ENCODE results near the gene RPL37A.
A peak's percentile ranks its signal among the peaks of the same experiment; 100 is the strongest.

Gene RPL37A

DNA sequence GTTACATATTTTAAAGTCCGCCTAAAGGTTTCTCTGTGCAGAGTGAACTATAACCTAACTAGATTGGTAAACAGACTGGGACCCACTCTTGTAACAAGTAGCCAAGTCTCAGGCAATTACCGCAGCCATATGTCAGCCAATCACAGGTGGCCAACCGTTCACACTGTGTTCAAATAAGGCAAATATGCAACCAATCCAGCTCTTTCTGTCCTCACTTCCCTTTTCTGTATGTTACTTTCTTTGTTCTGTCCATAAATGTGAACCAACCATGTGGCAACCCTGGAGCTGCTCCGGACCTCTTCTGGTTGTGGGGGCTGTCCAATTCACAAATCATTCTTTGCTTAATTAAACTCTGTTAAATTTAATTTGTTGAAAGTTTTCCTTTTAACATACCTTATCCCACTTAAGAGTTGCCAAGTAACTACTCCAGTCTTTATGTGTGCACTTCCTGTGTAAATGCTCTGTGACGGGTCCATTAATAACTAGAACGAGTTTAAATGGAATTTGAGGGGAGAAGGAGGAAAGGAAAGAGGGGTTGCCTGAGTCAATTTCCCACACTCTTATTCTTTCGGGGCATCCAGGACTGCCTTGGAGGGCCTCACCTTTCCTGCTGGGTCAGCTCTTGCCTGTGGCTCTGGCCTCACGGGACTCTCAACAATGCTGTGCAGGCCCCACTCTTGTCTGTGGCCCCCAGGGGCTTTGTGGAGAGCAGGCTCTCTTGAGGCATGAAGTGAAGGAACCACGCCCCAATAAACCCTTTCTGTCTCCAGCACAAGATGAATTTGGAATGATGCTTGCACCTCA lies 6.6 kb upstream of the RPL37A start:
- FAIRE-seq, result no peak

DNA sequence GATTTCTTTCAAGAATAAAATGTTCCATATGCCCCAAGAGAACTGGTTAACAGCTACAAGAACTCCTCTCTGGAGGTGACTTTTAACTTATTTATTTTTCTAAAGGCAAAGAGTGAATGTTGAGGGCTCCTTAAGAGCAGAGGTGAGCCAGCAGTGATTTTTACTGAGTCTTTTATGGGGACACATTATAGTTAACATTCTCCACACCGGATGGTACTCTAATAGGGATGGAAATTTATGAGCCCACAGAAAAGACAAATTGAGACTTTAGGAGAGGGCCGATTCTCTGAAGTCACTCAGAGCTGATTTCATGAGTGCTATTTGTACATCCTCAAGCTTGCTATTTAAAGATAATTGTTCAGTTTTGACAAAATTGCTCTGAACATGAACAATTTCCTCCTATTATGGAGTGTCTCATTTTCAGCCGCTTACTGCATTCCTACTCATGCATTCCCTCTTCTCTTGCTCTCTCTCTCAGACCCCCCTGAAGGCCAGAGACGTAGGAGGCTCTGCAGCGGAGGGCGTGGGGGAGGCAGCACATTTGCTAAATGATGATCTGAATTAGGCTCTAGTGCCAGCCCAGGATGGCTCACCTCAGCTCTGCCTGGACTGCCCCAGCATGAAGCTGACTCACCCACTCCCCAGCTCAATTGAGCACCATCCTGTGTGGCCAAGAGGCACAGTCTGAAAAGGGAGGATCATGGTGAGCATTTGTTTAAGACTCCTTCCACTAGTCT lies 5.9 kb upstream of the RPL37A start:
- no peak for FAIRE-seq

DNA sequence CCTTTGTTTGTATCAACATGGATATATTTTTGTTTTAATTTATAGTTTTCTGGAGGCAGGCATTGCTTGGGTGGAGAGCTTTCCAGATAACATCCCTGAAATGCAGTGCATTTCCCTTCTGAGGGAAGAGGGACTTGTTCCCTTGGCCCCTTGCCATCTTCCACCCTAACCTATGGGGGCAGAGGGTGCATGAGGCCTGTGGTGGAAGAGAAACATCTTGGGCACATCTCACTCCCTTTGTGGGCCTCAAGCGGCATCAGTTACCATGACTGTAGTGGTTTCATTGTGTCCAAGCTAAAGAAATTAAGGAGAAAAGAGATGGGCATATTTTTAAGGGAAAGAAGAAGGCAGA lies 5.3 kb upstream of the RPL37A start:
- FAIRE-seq, result no peak

DNA sequence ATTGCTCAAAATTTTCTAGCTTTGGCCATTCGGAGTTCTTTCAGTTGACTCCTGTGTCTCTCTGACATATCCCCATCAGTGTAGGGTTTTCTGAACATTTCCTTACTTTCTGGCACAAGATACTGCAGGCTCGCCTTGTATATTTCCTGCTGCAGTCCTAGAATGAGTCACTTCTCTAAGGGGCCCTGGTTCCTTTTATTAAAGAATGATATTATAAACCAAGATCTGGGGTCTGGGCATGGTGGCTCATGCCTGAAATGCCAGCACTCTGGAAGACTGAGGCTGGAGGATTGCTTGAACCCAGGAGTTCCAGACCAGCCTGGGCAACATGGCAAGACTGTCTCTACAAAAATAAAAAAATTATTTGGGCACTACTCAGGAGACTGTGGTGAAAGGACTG lies 3.0 kb upstream of the RPL37A start:
- no peak for FAIRE-seq

DNA sequence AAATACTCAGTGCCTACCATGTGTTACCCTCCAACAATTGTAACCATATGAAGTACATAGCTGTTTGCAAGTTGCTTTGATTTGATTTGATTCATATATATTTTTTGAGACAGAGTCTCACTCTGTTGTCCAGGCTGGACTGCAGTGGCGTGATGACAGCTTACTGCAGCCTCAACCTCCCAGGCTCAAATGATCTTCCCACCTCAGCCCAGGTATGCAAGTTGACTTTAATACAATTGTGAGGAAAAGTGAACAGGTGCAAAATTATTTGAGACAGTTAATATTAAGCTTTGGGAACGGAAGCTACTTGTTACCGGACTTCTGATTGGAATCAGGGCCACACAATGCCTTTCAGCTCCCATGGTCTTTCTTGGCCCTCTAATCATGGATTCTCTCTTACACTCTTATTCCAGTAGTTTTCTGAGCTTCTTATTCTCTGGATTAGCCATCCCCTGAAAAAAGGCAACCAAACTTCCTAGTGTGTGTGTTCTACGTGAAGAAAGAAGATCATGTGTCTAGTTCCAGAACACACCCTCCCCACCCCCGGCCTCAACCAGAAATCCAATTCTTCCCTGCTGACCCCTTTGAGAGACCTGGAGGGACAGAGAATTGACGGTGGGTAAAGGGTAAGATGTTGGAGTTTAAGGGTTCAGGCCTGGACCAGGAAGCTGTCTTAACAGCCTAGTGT lies 1.1 kb upstream of the RPL37A start:
- no peak for FAIRE-seq

DNA sequence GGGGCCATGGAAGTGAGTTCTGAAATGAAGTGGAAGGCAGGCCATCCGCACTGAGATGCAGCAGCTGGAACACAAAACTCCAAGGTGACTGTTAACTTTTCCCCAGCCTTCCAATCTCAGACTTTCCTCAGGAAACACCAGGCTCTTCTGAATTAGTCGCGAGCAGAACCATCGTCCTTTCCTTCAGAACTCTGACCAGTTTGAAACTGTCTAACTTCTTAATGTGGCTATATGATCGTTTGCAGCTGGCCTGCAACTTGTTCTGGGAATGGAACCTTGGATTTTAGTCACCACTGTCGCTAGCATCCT lies 620 bp upstream of the RPL37A start:
- no peak for FAIRE-seq

DNA sequence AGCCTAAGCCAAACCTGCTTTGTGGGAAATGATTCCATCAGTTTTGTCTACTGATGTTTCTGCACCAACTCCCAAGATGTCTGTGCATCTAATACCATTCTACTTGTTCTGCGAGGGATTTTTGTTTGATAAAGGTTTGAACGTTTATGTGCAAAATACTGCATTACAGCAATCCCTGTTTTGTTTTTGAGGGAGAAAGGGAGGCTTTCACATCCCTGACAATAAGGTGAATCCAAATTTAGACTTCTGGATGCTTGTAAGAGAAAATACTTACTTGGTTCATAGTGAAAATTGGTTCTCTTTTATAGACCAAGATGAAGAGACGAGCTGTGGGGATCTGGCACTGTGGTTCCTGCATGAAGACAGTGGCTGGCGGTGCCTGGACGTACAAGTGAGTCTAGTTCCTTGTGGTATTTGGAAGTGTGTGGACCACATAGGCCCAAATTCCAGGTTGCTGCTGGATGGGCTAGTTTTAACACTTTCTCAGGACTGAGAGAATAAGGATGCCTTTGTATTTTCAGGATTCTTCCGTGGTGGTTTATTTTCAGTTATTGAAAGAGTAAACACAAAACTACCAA lies 1.1 kb downstream of the RPL37A start:
- no peak for FAIRE-seq

DNA sequence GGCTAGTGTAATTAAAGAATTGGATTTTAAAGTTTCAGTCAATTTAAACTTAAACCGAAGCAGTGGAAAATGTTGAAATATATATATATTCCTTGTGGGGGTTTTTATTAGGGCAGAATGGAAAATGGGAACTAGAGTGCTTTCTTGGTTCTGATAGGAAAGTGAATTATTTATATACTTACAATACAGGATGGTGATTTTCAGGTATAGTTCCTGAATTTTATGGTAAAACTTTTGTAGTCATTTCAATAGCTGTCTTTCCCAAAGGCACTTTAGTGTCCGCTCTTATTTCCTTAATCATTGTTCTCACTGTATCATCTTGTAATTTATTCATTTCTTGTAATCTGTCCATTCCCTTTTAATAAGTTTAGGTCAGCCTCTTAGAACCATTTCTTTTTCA lies 1.9 kb downstream of the RPL37A start:
- FAIRE-seq, result no peak

DNA sequence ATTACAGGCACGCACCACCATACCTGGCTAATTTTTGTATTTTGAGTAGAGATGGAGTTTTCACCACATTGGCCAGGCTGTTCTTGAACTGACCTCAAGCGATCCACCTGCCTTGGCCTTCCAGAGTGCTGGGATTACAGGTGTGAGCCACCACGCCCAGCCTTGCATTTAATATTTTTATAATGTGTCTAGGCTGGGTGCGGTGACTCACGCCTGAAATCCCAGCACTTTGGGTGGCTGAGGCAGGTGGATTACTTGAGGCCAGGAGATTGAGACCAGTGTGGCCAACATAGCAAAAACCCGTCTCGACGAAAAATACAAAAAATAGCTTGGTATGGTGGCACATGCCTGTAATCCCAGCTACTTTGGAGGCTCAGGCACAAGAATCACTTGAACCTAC lies 3.2 kb downstream of the RPL37A start:
- no peak for FAIRE-seq

DNA sequence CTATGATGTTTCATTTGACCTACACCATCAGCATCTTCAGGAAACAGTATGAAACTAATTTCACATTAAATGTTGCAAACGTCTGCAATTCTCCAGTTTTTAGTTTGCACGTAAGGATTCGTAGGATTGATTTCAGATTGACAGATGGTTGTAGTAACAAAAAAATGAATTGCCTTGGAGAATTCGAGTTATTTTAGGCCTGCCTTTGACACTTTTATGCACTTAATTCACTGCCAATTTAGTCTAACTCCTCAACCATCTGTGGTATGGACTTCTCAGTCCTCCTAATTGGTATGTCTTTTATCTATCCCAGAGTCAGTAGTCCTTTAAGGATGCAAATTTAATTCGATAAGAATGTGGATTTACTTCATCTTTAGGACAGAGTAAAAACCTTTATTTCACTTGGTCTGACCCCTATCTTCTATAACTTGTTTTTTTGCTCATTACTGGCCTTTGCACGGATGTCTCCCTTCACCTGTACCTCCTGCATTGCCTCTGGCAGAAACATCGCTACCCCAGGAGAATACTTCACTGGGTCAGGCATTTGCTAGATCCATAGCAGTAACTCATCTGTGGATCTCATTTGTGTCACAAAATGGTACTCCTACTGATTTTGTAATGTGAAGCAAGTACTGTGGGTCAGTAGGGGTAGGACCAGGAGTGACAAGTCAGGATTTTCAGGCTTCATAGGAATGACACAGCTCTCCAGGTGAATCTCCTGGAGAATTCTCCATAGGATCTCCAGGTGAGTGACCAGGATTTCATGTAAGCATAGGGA lies 3.9 kb downstream of the RPL37A start:
- no peak for FAIRE-seq

DNA sequence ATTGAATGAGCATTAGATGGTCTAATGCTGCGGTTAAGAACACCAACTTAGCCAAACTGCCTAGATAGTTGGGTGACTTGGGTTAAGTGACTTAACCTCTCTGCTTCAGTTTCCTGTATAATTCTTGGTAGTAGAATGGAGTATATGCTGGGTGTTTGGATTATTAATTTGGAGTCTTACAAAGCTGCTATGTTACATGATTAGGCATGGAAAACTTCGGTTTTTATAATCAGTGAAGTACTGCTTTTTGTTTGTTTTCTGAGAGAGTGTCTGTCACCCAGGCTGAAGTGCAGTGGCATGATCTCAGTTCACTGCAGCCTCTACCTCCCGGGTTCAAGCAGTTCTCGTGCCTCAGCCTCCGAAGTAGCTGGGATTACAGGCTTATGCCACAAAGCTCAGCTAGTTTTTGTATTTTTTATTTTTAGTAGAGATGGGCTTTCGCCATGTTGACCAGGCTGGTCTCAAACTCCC lies 4.5 kb downstream of the RPL37A start:
- no peak for FAIRE-seq

DNA sequence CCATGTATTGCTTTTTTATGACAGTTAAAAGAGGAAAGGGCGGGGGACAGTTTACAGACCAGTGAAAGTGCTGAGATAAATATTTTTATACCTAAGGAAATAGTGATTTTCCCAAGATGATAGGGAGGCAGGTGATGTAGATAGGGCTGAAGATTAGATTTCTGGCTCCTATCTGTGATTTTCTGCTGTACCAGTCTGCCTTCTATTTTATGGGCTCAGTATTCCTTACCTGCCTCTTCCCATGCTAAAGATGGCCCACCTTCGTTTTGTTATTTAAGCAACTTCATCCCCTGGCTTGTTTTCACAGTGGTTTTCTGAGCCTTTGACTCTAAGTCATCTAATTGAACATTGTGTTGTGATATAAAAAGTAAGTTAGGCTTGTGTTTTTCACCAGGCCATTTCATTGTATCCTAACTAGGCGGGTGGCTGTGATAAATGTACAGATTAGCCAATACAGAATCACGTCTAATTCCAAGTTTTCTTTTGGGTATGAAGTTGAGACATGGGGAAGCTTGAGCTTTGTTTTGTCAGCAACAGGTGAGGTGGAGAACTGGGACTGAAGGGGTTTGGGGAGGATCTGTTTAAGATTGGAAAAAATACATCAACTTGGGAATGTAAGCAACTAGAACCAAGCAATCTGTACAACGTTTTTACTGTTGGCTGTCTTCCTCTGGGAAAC lies 5.2 kb downstream of the RPL37A start:
- FAIRE-seq, result no peak

DNA sequence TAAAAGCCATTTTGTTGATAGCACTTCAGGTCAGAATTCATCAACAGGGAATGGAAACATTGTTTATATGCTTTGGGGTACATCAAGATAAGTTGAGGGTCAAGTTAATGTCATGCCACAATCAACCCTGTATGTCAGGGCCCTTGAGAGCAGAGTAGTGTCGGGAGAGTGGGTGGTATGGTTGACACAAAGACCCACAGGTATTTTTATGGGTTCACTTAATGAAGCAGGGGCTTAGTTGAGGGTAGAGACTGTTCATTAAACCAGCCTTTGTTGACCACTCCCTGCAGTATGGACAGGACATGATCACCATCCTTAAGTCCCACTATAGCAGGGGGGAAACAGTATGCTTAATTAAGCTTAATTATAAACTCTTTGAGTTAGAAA lies 5.7 kb downstream of the RPL37A start:
- FAIRE-seq, result no peak

DNA sequence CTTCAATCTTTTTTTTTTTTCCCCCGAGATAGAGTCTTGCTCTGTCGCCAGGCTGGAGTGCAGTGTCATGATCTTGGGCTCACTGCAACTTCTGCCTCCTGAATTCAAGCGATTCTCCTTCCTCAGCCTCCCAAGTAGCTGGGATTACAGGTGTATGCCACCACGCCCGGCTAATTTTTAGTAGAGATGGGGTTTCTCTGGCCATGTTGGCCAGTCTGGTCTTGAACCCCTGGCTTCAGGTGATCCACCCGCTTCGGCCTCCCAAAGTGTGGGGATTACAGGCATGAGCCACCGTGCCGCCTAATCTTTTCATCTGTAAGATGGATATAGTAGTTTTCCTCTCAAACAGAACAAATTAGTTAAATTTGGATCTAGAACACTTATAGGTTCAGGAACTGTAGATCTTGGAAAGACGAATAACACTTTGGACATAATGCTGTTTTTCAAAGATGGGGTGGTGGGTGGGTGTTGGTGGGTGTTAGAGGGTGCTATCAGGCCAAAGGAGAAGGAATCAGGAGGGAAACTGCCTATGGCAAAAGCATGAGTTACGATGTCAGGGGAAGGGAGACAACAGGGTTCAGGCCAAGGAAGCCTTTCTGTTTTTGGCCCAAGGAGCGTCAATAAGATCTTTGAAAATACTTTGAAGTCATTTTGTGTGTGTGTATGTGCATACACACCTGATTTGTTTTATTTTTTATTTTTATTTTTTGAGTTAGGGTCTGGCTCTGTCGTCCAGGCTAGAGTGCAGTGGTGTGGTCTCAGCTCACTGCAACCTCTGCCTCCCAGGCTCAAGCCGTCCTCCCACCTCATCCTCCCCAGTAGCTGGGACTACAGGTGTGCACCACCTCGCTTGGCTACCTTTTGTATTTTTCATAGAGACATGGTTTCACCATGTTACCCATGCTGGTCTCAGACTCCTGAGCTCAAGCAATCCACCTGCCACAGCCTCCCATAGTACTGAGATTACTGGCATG lies 6.8 kb downstream of the RPL37A start:
- FAIRE-seq, result no peak

DNA sequence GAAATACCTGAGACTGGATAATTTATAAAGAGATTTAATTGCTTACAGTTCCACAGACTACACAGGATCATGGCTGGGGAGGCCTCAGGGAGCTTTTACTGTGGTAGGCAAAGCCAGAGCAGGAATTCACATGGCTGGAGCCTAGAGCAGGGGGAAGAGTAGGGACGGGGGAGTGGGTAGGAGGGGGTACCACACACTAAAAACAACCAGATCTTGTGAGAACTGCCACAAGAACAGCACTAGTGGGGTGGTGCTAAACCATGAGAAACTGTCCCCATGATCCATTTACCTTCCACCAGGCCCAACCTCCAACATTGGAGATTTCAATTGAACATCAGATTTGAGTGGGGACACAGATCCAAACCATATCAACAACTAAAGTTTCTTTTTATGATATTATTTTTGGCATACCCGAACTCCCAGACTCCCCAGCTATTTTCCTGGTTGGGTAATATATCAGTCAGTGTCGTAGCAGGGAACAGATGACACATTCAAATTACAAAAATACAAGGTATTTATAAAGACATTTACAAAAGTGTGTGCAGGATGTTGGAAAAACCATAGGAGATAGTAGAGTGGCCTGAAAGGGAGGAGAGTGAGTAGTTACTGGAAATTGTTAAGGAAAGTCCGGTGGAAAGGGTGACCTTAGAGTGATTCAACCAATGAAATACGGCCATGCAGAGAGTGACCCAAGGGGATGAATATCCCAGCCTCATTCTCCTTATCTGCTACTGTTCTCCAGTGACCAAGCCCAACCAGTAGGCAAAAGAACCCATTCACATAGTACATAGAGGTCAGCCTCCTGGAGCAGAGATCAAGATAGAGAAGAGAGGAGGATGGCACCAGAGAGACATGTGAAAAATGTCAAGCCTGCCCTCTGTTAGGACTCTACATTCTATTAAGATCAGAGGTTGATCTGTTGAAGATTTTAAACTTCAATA lies 8.8 kb downstream of the RPL37A start:
- no peak for FAIRE-seq

DNA sequence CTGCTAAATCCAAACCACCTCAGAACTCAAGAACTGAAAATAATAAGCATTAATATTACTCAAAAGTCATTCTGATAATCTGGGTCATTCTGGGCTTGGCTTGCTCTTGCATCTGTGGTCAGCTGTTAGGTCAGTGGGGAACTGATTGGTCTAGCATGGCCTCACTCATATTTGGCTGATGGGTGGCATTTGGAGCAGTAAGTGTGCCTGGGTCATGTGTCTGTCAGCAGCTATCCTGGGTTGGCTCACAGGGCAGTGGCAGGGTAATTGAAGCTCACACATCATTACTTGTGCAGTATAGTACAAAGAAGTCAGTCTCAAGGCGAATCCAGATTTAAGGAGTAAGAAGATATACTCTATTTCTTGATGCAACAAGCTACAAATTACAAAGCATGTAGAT lies 9.6 kb downstream of the RPL37A start:
- FAIRE-seq, result no peak

DNA sequence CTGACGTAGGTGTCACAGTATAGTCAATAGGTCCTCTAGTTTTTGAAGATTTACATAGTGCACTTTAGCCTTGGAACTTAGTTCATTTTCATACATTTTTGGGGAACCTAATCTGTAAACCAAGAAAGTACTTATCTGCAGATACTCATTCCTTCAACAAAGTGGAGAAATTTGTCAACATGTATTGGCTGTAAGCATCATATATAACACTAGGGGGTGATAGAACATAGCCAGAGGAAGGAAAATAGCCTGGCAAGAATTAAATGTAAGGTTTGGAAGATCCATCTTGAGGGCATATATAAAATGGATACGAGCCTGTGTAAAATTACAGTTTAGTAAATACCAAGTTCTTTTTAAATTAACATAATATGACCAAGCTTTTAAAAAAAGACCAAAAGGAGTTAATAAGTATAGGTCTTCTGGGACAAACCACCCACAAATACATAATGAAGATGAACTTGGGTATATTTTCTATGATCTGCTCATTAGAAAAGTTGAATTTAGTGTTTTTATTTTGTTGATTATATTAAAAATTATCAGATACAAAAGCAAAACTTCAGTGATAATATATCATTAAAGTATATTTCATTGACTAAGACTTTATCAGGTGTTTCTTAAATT lies 18.2 kb downstream of the RPL37A start:
- peak; percentile 91 for FAIRE-seq

DNA sequence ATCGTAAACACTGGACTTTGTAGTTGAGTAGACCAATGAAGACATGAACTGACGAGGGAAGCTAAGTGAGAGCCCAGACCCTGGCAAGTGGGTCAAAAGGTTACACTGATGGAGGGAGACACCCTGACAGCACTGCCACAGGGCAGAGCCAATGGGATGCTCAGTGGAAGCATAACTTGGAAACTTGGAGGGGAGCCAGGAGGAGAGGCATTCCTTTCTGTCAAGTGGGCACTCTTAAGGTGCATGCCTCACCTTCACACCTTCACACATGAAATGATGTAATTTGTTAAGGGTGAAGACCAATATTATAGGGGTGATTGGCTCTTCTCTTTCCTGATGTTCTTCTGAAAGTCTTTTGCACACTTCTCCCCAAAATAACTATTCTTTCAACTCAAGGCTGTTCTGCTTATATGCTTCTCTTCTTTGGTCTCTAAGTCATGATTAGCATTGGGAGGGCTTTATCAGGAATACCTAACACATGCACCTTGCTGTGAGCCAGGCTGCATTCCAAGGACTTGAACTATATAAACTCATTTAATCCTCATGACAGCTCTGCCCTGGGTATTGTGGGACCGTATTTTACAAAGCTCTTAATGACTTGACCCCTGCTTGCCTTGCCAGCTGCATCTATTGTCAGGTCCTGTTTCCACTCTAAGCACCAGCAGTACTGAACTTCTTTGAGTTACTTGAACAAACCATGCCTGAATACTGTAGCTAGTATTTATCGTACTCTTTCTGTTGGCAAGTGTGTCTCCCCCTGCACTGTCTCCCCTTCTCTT lies 19.0 kb downstream of the RPL37A start:
- FAIRE-seq, result no peak

Measured in TTC549 (cell line).